Measurements from ENCODE around the gene SPATA17. TPM values are rescaled to one million over a fixed set of nuclear protein-coding genes. Genes with fewer than 3 reads are reported as not detected.

SPATA17 gene
- total and polyA plus RNA-seq, 2 experiments from 2014 or later, result 1.2 to 3.5 TPM

GRCh38 chr1:217622042-217622441, 9.1 kb upstream of the SPATA17 start:
- no peak overlapping the region for H3K4me3 Mint-ChIP-seq
- Histone ChIP-seq H3K79me2 (replicated peaks; ENCODE audit: insufficient read depth) (peaks cover 68% of the 10 kb centered on the region), H3K9me2 (ENCODE audit: insufficient read depth) (no peaks in the 10 kb centered on the region), H3F3A (replicated peaks; ENCODE audit: low read depth) (no peaks in the 10 kb centered on the region), H3K4me1 (ENCODE audit: insufficient read depth) (peaks cover 15% of the 10 kb centered on the region), H3K4me3 (no peak overlapping the region), H3K27me3 (ENCODE audit: insufficient read depth) (no peaks in the 10 kb centered on the region), H3K4me2 (no peak overlapping the region), H4K20me1 (replicated peaks; ENCODE audit: insufficient read depth) (no peaks in the 10 kb centered on the region), H2AFZ (no peak overlapping the region), H3K36me3 (ENCODE audit: insufficient read depth) (no peaks in the 10 kb centered on the region), H3K27ac (ENCODE audit: low read depth) (no peak overlapping the region)
- H3K4me1 Mint-ChIP-seq, result peaks cover 14% of the 10 kb centered on the region; the same call in 2 of the 3 replicates
- H3K27ac Mint-ChIP-seq, result no peak overlapping the region; the same call in 1 of the 2 replicates
- no peak for ATAC-seq
- H3K36me3 Mint-ChIP-seq (ENCODE audit: low read depth), result peaks cover 10% of the 10 kb centered on the region; the same call in 2 of the 3 replicates
- no peaks in the 10 kb centered on the region for H3K27me3 Mint-ChIP-seq (ENCODE audit: insufficient read depth, low read depth, poor library complexity)
- no peak for TF ChIP-seq ZNF331 (CRISPR knock-in tag; IDR thresholded peaks at IDR 0.05; ENCODE audit: low read depth)
- TF ChIP-seq ZNF462 (CRISPR knock-in tag; IDR thresholded peaks at IDR 0.05), result no peak
- no peak for TF ChIP-seq ETS1 (IDR thresholded peaks at IDR 0.05)
- no peak for TF ChIP-seq JUNB (IDR thresholded peaks at IDR 0.05; ENCODE audit: unreplicated experiment)
- TF ChIP-seq STAT1 (IDR thresholded peaks at IDR 0.05; ENCODE audit: unreplicated experiment), result no peak
- TF ChIP-seq EZH2 (IDR thresholded peaks at IDR 0.05; ENCODE audit: low read depth, unreplicated experiment), result no peak
- TF ChIP-seq POLR2AphosphoS5 (IDR thresholded peaks at IDR 0.05; ENCODE audit: low read depth), result no peak
- TF ChIP-seq EZH2phosphoT487 (IDR thresholded peaks at IDR 0.05; ENCODE audit: unreplicated experiment), result no peak
- TF ChIP-seq CTCF (conservative IDR thresholded peaks at IDR 0.05; ENCODE audit: low read depth in 2 of 2), result no peak
- TF ChIP-seq REST (IDR thresholded peaks at IDR 0.05; ENCODE audit: unreplicated experiment), result no peak
- TF ChIP-seq NANOG (IDR thresholded peaks at IDR 0.05; ENCODE audit: borderline replicate concordance), result no peak
- no peak for TF ChIP-seq ZNF114 (CRISPR knock-in tag; IDR thresholded peaks at IDR 0.05)
- TF ChIP-seq CREB1 (CRISPR knock-in tag; IDR thresholded peaks at IDR 0.05; ENCODE audit: low read depth), result no peak
- no peaks in the 10 kb centered on the region for H3K9me3 Mint-ChIP-seq
- no peak for DNase-seq (ENCODE audit: low spot score)
